ENCODE measurements around the gene RPS2. TPM values are rescaled to one million over a fixed set of nuclear protein-coding genes. Genes with fewer than 3 reads are reported as not detected.

RPS2 gene
- total RNA-seq, 1 experiment from 2014 or later: 3,874 TPM

DNA sequence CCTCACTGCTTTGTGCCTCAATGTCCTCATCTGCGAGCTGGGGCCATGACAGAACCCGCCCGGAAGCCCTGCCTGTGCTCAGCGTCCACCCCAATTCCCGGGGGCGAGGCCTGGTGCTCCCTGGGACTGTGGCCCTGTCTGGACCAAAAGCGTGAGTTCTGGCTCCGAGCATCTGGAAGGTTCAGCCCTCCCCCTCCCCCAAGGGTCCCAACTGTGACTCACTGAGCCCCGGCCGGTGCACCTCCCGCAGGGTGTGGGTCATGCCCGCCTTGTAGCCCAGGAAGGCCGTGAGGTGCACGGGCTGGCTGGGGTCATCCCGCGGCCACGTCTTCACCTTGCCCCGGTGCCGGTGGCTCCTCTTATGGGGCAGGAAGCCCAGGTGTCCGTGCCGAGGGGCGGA lies 10.9 kb downstream of the RPS2 start:
- Mint-ChIP-seq H3K4me3 (no peak overlapping the region), H3K36me3 (ENCODE audit: insufficient read depth in 1 of 3, low read depth in 3 of 3) (no peaks in the 10 kb centered on the region; a peak in 2 of 7 replicates), H3K9me3 (peaks cover 0 to 3% of the 10 kb centered on the region in 2 experiments; a peak in 2 of 5 replicates), H3K27ac (no peak overlapping the region), H3K4me1 (peaks cover 4 to 5% of the 10 kb centered on the region in 2 experiments; a peak in 2 of 4 replicates), H3K27me3 (ENCODE audit: low read depth) (peaks cover 19% of the 10 kb centered on the region)
- Histone ChIP-seq H3K79me1 (ENCODE audit: insufficient read depth, low read depth, low read length, poor library complexity, severe bottlenecking) (no peaks in the 10 kb centered on the region), H3K18ac (ENCODE audit: insufficient read length, low read depth, low read length) (no peak overlapping the region), H3K23me2 (ENCODE audit: insufficient read length, low read depth, low read length, poor library complexity, severe bottlenecking) (no peaks in the 10 kb centered on the region), H3K27me3 (ENCODE audit: insufficient read depth, low read length) (no peaks in the 10 kb centered on the region), H2BK15ac (ENCODE audit: low read depth, low read length) (no peak overlapping the region), H2BK12ac (ENCODE audit: insufficient read length, low read depth, low read length) (no peak overlapping the region), H3K4me1 (ENCODE audit: insufficient read depth, low read length) (no peaks in the 10 kb centered on the region), H3K56ac (ENCODE audit: insufficient read length, low read depth, low read length) (no peak overlapping the region), H2AFZ (ENCODE audit: low read length) (no peak overlapping the region), H2BK20ac (ENCODE audit: low read depth, low read length, poor library complexity, severe bottlenecking) (no peak overlapping the region), H2AK5ac (ENCODE audit: insufficient read length, low read length) (no peak overlapping the region), H3K4ac (ENCODE audit: low read depth, low read length) (no peak overlapping the region), H4K20me1 (ENCODE audit: control insufficient read depth, insufficient read depth, insufficient read length) (no peaks in the 10 kb centered on the region), H3K23ac (ENCODE audit: insufficient read length, low read depth, low read length) (no peak overlapping the region), H3T11ph (ENCODE audit: low read length) (no peak overlapping the region), H2BK120ac (ENCODE audit: low read depth, low read length, poor library complexity, severe bottlenecking) (no peak overlapping the region), H3K27ac (ENCODE audit: insufficient read length, low read depth, low read length) (no peak overlapping the region), H3K14ac (ENCODE audit: insufficient read depth, low read length) (no peak overlapping the region; the same call in 1 of the 2 replicates), H4K8ac (replicated peaks; ENCODE audit: insufficient read length, low read depth, low read length) (no peak overlapping the region), H4K5ac (ENCODE audit: insufficient read length, low read depth, low read length) (no peak overlapping the region), H3K9me3 (ENCODE audit: control insufficient read depth, low read depth, low read length) (no peaks in the 10 kb centered on the region), H2BK5ac (ENCODE audit: insufficient read length, low read length) (no peak overlapping the region), H3K79me2 (ENCODE audit: insufficient read depth, low read length) (no peaks in the 10 kb centered on the region), H3K9ac (ENCODE audit: extremely low read depth, insufficient read length, low read length) (no peak overlapping the region), H3K4me2 (ENCODE audit: insufficient read depth, insufficient read length, low read length) (no peak overlapping the region), H4K91ac (ENCODE audit: insufficient read length, low read depth, low read length) (no peak overlapping the region)
- no peak for DNase-seq
- no CpG with 5 or more reads among the region's 22 CpGs for WGBS (ENCODE audit: extremely low coverage, insufficient read length, low lambda C conversion rate)
- TF ChIP-seq, protein P1, sequence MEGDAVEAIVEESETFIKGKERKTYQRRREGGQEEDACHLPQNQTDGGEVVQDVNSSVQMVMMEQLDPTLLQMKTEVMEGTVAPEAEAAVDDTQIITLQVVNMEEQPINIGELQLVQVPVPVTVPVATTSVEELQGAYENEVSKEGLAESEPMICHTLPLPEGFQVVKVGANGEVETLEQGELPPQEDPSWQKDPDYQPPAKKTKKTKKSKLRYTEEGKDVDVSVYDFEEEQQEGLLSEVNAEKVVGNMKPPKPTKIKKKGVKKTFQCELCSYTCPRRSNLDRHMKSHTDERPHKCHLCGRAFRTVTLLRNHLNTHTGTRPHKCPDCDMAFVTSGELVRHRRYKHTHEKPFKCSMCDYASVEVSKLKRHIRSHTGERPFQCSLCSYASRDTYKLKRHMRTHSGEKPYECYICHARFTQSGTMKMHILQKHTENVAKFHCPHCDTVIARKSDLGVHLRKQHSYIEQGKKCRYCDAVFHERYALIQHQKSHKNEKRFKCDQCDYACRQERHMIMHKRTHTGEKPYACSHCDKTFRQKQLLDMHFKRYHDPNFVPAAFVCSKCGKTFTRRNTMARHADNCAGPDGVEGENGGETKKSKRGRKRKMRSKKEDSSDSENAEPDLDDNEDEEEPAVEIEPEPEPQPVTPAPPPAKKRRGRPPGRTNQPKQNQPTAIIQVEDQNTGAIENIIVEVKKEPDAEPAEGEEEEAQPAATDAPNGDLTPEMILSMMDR (conservative IDR thresholded peaks at IDR 0.05): no peak

Measured in H9 (cell line).